ENCODE data around the gene MEGF11.

DNA sequence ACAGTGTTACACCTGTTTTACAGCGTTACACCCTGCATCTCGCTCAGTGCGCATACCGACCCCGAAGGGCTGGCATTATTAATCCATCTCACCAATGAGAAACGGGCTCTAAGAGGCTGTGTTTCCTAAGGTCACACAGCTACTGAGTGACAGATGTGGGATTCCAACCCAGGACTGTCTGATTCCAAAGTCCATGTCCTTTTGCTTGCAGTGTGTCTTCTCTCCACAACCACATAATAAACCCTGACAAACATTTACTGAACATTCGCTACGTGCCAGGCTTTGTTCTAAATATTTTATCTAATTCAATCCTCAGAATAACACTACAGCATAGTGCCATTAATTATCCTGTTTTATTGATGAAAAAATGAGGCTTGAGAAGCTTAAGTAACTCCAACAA, 305.2 kb downstream of the MEGF11 start:
- TF ChIP-seq ESRRA (IDR thresholded peaks at IDR 0.05; ENCODE audit: borderline replicate concordance, low read length) = no peak
- TF ChIP-seq, protein P1, sequence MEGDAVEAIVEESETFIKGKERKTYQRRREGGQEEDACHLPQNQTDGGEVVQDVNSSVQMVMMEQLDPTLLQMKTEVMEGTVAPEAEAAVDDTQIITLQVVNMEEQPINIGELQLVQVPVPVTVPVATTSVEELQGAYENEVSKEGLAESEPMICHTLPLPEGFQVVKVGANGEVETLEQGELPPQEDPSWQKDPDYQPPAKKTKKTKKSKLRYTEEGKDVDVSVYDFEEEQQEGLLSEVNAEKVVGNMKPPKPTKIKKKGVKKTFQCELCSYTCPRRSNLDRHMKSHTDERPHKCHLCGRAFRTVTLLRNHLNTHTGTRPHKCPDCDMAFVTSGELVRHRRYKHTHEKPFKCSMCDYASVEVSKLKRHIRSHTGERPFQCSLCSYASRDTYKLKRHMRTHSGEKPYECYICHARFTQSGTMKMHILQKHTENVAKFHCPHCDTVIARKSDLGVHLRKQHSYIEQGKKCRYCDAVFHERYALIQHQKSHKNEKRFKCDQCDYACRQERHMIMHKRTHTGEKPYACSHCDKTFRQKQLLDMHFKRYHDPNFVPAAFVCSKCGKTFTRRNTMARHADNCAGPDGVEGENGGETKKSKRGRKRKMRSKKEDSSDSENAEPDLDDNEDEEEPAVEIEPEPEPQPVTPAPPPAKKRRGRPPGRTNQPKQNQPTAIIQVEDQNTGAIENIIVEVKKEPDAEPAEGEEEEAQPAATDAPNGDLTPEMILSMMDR (IDR thresholded peaks at IDR 0.05) = no peak
- TF ChIP-seq POLR2A (IDR thresholded peaks at IDR 0.05; ENCODE audit: low read length) = no peak
- TF ChIP-seq, protein P2, sequence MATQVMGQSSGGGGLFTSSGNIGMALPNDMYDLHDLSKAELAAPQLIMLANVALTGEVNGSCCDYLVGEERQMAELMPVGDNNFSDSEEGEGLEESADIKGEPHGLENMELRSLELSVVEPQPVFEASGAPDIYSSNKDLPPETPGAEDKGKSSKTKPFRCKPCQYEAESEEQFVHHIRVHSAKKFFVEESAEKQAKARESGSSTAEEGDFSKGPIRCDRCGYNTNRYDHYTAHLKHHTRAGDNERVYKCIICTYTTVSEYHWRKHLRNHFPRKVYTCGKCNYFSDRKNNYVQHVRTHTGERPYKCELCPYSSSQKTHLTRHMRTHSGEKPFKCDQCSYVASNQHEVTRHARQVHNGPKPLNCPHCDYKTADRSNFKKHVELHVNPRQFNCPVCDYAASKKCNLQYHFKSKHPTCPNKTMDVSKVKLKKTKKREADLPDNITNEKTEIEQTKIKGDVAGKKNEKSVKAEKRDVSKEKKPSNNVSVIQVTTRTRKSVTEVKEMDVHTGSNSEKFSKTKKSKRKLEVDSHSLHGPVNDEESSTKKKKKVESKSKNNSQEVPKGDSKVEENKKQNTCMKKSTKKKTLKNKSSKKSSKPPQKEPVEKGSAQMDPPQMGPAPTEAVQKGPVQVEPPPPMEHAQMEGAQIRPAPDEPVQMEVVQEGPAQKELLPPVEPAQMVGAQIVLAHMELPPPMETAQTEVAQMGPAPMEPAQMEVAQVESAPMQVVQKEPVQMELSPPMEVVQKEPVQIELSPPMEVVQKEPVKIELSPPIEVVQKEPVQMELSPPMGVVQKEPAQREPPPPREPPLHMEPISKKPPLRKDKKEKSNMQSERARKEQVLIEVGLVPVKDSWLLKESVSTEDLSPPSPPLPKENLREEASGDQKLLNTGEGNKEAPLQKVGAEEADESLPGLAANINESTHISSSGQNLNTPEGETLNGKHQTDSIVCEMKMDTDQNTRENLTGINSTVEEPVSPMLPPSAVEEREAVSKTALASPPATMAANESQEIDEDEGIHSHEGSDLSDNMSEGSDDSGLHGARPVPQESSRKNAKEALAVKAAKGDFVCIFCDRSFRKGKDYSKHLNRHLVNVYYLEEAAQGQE (IDR thresholded peaks at IDR 0.05) = no peak
- TF ChIP-seq CHD2 (IDR thresholded peaks at IDR 0.05; ENCODE audit: low read length, partially characterized antibody) = no peak
- TF ChIP-seq CHD4 (IDR thresholded peaks at IDR 0.05; ENCODE audit: borderline replicate concordance) = no peak
- TF ChIP-seq, protein P3, sequence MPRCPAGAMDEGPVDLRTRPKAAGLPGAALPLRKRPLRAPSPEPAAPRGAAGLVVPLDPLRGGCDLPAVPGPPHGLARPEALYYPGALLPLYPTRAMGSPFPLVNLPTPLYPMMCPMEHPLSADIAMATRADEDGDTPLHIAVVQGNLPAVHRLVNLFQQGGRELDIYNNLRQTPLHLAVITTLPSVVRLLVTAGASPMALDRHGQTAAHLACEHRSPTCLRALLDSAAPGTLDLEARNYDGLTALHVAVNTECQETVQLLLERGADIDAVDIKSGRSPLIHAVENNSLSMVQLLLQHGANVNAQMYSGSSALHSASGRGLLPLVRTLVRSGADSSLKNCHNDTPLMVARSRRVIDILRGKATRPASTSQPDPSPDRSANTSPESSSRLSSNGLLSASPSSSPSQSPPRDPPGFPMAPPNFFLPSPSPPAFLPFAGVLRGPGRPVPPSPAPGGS (IDR thresholded peaks at IDR 0.05) = no peak
- no peak for TF ChIP-seq HDAC2 (IDR thresholded peaks at IDR 0.05)
- no peak for TF ChIP-seq RNF2 (IDR thresholded peaks at IDR 0.05; ENCODE audit: borderline replicate concordance, low read depth)
- TF ChIP-seq ZSCAN20 (CRISPR knock-in tag; IDR thresholded peaks at IDR 0.05) = no peak
